ENCODE measurements around the gene ATG2B. TPM values are rescaled to one million over a fixed set of nuclear protein-coding genes. Genes with fewer than 3 reads are reported as not detected.
"Not testable (repeated sequence)": the region's sequence is repeated elsewhere in the genome, so short reads cannot be mapped to it uniquely, and the experiment has no call there.

Gene ATG2B
- total RNA-seq, 1 donor from 2014 or later: 24.5 TPM

GRCh38 chr14:96373538-96373937 is 10.4 kb upstream of the ATG2B start:
- DNase-seq (ENCODE audit: low spot score): no peak

DNA sequence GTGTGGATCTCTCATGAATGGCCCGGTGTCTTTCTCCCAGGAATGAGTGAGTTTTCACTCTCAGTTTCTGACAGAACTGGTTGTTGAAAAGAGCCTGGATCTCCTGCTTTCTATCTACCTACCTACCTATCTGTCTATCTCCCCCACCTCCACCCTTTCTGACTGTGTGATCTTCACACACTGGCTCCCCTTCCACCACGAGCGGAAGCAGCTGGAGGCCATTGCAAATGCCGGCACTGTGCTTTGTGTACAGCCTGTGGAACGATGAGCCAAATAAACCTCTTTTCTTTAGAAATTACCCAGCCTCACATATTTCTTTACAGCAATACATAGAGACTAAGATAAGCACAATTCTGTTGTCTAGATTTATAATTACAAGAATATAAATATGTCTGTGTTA is 7.4 kb upstream of the ATG2B start:
- no peak for DNase-seq (ENCODE audit: low spot score)

GRCh38 chr14:96368534-96368933 is 5.4 kb upstream of the ATG2B start:
- DNase-seq (ENCODE audit: low spot score): no peak

- no peak for DNase-seq (ENCODE audit: low spot score)
These were observed 1.8 kb upstream of the ATG2B start for GRCh38 chr14:96364962-96365361.

DNA sequence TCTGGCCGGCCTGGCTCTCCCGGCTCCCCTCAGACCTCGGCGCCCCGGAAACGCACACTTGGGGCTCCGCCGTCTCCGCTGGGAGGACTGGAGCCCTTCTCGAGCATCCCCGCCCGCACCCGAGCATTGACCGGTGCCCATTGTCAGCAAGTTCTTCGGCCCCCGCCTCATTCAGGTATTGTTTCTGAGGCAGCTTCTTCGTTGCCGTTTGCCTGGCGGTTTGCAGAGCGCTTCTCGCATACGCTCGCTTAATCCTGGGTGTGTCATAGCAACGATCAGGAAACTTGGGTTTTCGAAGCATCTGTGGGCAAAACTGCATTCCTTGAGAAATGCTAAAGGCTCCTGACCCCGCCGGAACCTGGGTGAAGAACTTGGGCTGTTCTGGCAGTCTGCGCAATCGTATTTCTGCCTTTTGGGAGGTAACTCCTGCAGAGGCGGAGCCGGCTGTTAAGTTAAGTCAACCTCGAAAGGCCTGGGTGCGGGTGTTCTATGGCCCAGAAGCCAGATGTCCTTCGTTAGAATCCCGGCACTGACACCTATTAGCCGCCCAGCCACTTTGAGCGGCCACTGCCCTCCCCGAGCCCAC is 703 bp upstream of the ATG2B start:
- DNase-seq (ENCODE audit: low spot score): peak; percentile 32

DNA sequence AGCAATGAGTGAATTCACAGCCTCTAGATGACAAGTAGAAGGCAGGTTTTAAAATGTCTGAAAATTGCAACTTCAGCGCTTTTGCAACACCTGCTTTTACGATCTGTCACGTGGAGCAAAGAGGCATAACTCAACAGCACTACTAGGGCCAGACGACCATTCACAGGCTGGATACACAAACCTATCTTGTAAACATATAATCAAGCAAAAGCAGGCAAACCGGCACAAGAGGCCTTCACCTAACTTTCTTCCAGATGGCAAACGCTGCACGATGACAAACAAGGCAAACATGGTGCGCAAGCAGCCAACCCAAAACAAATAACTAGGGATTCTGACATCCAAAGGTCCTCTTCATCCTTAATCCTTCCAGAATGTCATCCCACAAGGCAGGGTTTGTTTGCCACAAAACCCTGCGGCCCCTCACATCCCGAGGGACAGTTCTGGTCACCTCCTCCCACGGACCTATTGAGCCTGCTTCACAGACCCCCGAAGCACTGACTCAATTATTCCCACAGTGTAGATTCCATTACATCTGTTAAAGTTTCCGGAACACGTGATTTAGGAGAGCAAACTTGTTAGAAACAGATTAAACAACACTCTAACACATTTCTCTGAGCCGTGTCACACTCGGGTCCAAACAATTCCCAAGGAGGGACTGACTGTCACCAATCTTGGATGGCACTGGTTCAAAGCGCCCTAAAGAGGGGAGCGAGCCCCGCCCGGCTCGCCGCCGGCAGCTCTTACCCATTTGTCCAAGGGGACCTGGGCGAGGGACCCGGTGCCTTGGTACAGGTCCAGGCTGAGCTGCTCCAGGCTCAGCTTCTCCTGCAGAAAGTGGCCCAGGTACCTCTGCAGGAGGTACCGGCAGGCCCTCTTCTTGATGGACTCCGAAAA is 823 bp downstream of the ATG2B start:
- peak; percentile 34 for DNase-seq (ENCODE audit: low spot score)

GRCh38 chr14:96359959-96360358 is 3.2 kb downstream of the ATG2B start:
- no peak for DNase-seq (ENCODE audit: low spot score)

GRCh38 chr14:96357216-96357615 is 5.9 kb downstream of the ATG2B start:
- no peak for DNase-seq (ENCODE audit: low spot score)

DNA sequence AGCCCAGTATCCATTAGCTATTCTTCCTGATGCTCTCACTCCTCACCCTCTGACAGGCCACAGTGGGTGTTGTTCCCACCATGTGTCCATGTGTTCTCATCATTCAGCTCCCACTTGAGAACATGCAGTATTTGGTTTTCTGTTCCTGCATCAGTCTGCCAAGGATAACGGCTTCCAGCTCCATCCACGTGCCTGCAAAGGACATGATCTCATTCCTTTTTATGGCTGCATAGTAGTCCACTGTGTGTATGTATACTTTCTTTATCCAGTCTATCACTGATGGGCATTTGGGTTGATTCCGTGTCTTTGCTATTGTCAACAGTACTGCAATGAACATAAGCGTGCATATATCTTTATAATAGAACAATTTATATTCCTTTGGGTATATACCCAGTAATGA is 8.9 kb downstream of the ATG2B start:
- DNase-seq (ENCODE audit: low spot score): no peak

GRCh38 chr14:96352708-96353107 is 10.4 kb downstream of the ATG2B start:
- DNase-seq (ENCODE audit: low spot score): no peak

- no peak for DNase-seq (ENCODE audit: low spot score)
These were observed 11.2 kb downstream of the ATG2B start for GRCh38 chr14:96351986-96352385.

DNA sequence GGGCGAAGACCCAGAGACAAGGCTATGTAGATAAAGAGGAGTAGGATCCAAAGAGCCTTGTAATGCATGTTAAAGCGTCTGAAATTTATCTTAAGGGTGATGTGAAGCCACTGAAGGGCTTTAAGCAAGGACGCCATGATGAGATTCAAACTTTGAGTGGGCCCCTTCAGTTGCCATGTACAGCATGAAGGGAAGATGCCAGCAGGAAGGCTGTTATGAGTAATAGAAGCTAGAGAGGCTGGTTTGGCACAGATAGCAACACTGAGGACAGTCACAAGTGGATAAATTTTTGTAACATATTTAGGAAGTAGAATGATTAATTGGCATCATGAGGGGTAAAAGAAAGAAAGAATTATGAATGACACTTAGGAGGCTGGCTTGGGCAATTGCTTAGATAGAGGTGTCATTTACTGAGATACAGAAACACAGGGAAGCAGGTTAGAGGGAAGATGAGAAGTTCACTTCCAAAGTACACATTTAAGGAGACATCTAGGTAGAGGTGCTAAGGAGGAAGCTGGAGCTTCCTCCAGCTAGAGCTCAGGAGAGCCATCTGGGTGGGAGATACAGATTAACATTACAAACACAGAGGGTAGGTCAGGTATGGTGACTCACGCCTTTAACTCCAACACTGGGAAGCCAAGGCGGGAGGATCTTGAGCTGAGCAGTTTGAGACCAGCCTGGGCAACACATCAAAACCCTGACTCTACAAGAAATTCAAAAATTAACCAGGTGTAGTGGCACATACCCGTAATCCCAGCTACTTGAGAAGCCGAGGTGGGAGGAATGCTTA is 13.7 kb downstream of the ATG2B start:
- no peak for DNase-seq (ENCODE audit: low spot score)

DNA sequence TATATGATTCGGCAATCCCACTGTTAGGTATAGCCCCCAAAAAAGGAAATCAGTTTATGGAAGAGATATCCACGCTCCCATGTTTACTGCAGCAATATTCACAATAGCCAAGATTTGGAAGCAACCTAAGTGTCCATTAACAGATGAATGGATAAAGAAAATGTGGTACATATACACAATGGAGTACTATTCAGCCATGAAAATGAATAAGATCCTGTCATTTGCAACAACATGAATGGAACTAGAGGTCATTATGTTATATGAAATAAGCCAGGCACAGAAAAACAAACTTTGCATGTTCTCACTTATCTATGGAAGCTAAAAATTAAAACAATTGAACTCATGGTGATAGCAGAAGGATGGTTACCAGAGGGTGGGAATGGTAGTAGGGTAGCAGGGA is 15.2 kb downstream of the ATG2B start:
- DNase-seq (ENCODE audit: low spot score): not testable (repeated sequence)

DNA sequence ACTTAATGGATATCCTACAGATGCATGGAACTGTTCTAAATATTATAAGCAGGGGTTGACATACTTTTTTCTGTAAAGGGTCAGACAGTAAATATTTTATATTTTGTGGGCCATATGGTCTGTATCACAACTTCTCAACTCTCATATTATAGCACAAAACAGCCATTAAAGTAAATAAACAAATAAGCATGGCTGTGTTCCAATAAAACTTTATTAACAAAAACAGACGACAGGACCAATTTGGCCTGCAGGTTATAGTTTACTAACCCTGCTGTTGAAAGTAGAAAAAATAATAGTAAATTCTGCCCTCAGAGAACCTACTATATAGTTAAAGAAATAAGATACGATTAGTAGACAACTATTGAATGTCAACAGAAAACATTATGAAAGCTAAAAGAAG is 17.5 kb downstream of the ATG2B start:
- DNase-seq (ENCODE audit: low spot score): no peak

DNA sequence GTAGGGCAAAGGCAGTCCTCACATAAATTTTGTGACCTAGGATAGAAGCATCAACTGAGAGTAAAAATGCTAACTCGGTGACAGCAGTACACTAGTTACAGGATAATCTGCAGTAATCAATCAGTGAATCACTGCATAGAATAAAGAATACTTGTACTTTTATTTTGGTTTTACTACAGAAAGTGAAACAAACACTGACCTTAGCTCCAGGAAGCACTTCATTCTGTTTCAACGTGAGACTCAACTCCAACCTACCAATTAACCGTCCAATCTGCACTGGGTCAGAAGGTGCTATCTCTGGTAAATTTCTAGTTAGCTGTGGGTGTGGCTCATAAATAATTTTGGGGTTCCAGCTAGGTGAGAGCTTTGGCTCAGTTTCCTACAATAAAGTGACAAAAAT is 21.8 kb downstream of the ATG2B start:
- DNase-seq (ENCODE audit: low spot score): no peak

DNA sequence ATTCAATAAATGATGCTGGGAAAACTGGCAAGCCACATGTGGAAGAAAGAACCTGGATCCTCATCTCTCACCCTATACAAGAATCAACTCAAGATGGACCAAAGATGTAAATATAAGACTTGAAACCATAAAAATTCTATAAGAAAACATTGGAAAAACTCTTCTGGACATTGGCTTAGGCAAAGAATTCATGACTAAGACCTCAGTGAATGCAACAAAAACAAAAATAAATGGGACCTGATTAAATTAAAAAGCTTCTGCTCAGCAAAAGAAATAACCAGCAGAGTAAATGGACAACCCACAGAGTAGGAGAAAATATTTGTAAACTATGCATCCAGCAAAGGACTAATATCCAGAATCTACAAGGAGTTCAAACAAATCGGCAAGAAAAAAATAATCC is 24.6 kb downstream of the ATG2B start:
- no peak for DNase-seq (ENCODE audit: low spot score)

DNA sequence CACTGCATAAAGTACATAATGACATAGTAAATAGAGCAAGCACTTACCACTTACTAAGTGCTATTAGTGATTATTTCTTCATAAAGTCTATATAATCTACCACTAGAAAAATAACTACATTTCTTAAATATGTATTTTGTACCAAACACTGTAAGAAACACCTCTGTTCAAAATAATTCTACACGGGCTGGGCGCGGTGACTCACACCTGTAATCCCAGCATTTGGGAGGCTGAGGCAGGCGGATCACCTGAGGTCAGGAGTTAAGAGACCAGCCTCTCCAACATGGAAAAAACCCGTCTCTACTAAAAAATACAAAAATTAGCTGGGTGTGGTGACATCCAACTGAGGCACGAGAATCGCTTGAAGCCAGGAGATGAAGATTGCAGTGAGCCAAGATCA is 38.9 kb downstream of the ATG2B start:
- DNase-seq (ENCODE audit: low spot score): no peak

DNA sequence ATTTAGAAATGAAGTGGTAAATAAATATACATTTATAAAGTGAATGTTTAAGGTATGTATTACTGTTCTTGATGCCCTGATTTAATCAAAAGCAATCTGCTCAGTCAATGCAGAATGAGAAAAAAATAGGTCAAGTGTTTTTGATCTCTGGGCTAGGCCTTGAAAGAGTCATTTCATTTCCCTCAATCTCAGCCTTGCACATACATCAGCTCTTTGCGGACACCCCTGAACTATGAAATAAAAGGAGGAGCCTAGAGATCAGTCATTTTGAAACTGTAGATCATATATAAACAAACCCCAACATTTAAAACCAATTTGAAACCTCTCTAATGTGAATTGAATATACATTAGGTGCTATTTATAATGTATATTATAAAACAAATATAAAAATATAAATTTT is 42.5 kb downstream of the ATG2B start:
- DNase-seq (ENCODE audit: low spot score): no peak

DNA sequence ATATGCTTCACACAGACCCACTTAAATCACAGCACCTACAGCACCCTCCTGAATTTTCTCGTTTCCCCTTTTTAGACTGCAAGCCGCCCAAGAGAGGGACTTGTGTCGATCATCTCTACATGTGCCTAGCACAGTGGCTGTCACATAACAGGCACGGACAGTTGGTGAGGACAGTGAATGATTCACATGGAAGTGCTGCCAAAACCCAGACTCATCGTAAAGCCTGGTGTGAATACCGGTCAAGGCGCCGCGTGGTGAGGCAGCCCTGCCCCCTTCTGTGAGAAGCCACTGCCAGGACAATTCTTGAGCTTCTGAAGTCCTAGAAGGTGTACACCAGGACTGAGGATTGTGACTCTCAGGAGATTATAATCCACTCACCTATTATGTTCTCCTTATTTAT is 44.3 kb downstream of the ATG2B start:
- no peak for DNase-seq (ENCODE audit: low spot score)

- DNase-seq (ENCODE audit: low spot score): no peak
These were observed 47.1 kb downstream of the ATG2B start for GRCh38 chr14:96316087-96316486.

GRCh38 chr14:96310906-96311305 is 52.2 kb downstream of the ATG2B start:
- no peak for DNase-seq (ENCODE audit: low spot score)

GRCh38 chr14:96309896-96310330 is 53.2 kb downstream of the ATG2B start:
- DNase-seq (ENCODE audit: low spot score): no peak

Data from mucosa of gallbladder (tissue), 1 donor.